HG02870 (cell line): ENCODE measurements around the gene SLC16A4.

Experiments used
- ATAC-seq: cut with Tn5 transposase; IDR thresholded peaks from one replicate; pipeline ENCODE4 v1.9.1; 2021; ENCODE audit warnings: mild to moderate bottlenecking, moderate library complexity; ENCODE audit not compliant: unreplicated experiment

The SLC16A4 gene

GRCh38 chr1:110361856-110362255 is 29.0 kb downstream of the SLC16A4 start:
- no peak for ATAC-seq

GRCh38 chr1:110360431-110360830 is 30.4 kb downstream of the SLC16A4 start:
- no peak for ATAC-seq

GRCh38 chr1:110356379-110356778 is 34.4 kb downstream of the SLC16A4 start:
- no peak for ATAC-seq

- no peak for ATAC-seq
These were observed 35.5 kb downstream of the SLC16A4 start for GRCh38 chr1:110355321-110355720.

GRCh38 chr1:110350360-110350759 is 40.5 kb downstream of the SLC16A4 start:
- ATAC-seq = no peak

- ATAC-seq = no peak
These were observed 42.1 kb downstream of the SLC16A4 start for GRCh38 chr1:110348771-110349170.

GRCh38 chr1:110348050-110348449 is 42.8 kb downstream of the SLC16A4 start:
- no peak for ATAC-seq

- ATAC-seq = no peak
These were observed 43.5 kb downstream of the SLC16A4 start for GRCh38 chr1:110347182-110347893.

GRCh38 chr1:110346690-110347089 is 44.1 kb downstream of the SLC16A4 start:
- ATAC-seq = no peak

- ATAC-seq = no peak
These were observed 45.3 kb downstream of the SLC16A4 start for GRCh38 chr1:110345480-110345879.

- no peak for ATAC-seq
These were observed 46.7 kb downstream of the SLC16A4 start for GRCh38 chr1:110344152-110344551.

- no peak for ATAC-seq
These were observed 47.6 kb downstream of the SLC16A4 start for GRCh38 chr1:110343249-110343648.

- ATAC-seq = no peak
These were observed 48.9 kb downstream of the SLC16A4 start for GRCh38 chr1:110341872-110342331.

GRCh38 chr1:110341146-110341871 is 49.5 kb downstream of the SLC16A4 start:
- ATAC-seq = no peak

- ATAC-seq = no peak
These were observed 50.7 kb downstream of the SLC16A4 start for GRCh38 chr1:110340207-110340468.

- no peak for ATAC-seq
These were observed 51.2 kb downstream of the SLC16A4 start for GRCh38 chr1:110339407-110340206.

GRCh38 chr1:110338886-110339406 is 51.9 kb downstream of the SLC16A4 start, which contains the start of gene RBM15:
TSS of gene RBM15 (plus strand) at chr1:110339377. CDS start at chr1:110339406, 29 bp downstream.
- peak; percentile 72 for ATAC-seq

GRCh38 chr1:110338309-110338885 is 52.4 kb downstream of the SLC16A4 start:
- ATAC-seq = peak; percentile 70

- no peak for ATAC-seq
These were observed 53.0 kb downstream of the SLC16A4 start for GRCh38 chr1:110337704-110338308.

- ATAC-seq = no peak
These were observed 54.4 kb downstream of the SLC16A4 start for GRCh38 chr1:110336300-110337039.
